HFF-Myc (cell line): ENCODE data around the gene PRKCQ.

ENCODE experiments used
- DNase-seq: peaks from one replicate; pipeline ENCODE4 v3.0.0-alpha.2; 2011; ENCODE audit warnings: low read depth; ENCODE audit errors: extremely low read depth
- H3K4me3 ChIP-seq: replicated peaks from 2 replicates; pipeline ENCODE4 v1.5.1; 2011; ENCODE audit warnings: low read depth, mild to moderate bottlenecking, control low read depth, low read length
- TF ChIP-seq, protein P1 (sequence below): IDR thresholded peaks from 2 replicates; pipeline ENCODE4 v1.5.1; 2012; ENCODE audit warnings: mild to moderate bottlenecking, low read depth, low read length, control low read depth; ENCODE audit errors: missing control alignments

Gene PRKCQ

DNA sequence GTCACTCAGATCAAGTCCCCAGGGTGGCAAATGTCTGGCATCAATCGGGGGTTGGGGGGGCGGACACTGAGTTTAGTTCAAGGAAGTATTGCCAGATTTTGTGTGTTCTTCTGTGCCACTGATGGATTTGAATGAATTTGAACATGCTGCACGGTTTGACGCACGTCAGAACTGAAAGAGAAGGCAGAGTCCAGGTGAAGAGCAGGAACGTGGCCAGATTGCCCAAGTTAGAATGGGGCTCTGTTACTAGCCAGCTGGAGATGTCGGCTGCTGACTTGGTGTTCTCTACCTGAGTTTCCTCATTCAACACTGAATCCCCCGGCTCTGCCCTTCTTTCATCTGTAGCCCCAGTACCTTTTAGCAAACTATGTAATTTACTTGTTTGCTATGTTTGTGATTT lies 180.2 kb downstream of the PRKCQ start:
- TF ChIP-seq, protein P1, sequence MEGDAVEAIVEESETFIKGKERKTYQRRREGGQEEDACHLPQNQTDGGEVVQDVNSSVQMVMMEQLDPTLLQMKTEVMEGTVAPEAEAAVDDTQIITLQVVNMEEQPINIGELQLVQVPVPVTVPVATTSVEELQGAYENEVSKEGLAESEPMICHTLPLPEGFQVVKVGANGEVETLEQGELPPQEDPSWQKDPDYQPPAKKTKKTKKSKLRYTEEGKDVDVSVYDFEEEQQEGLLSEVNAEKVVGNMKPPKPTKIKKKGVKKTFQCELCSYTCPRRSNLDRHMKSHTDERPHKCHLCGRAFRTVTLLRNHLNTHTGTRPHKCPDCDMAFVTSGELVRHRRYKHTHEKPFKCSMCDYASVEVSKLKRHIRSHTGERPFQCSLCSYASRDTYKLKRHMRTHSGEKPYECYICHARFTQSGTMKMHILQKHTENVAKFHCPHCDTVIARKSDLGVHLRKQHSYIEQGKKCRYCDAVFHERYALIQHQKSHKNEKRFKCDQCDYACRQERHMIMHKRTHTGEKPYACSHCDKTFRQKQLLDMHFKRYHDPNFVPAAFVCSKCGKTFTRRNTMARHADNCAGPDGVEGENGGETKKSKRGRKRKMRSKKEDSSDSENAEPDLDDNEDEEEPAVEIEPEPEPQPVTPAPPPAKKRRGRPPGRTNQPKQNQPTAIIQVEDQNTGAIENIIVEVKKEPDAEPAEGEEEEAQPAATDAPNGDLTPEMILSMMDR: no peak
- H3K4me3 ChIP-seq: no peak overlapping the region
- DNase-seq: no peak

DNA sequence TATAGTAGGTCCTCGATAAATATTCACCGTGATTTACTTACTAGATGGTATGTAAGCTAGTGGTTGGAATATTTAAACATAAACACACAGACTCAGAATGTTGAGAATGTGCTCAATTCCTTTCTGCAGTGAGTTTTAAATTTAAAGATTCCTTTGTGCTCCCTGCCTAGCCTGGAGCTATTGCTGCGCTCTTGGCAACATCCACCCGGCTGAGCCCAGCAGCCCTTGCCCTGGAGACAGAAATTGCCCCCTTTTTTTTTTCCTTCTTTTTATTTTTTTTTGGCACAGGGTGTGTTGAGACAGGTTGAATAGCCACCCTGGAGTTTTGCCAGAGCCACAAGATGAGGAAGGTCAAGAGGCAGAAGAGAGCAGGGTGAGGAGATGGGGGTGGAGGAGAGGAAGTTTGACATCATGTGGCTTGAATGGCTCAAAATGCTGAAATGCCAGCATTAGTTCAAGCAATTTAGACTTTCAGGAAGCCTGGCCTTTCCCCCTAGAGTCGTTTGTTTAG lies 180.8 kb downstream of the PRKCQ start:
- DNase-seq: peak; percentile 61
- TF ChIP-seq, protein P1: no peak
- H3K4me3 ChIP-seq: no peak overlapping the region

DNA sequence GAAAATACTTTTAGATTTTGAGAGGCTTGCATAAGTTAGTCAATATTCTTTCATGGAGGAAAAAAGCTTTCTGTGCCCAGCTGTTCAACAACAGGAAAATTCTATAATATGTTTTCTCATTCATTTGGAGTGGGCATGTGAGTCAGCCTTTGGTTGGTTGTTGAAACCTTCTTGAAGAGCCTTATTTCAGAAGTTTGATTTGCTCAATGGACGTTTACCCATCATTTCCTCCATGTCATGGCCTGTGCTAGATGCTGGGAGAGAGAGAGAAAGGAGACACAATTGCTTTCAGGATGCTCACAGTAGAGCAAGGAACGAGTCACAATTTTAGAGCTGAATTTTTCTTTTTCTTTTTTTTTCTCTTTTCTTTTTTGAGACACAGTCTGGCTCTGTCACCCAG lies 181.7 kb downstream of the PRKCQ start:
- TF ChIP-seq, protein P1: no peak
- DNase-seq: no peak
- no peak overlapping the region for H3K4me3 ChIP-seq

DNA sequence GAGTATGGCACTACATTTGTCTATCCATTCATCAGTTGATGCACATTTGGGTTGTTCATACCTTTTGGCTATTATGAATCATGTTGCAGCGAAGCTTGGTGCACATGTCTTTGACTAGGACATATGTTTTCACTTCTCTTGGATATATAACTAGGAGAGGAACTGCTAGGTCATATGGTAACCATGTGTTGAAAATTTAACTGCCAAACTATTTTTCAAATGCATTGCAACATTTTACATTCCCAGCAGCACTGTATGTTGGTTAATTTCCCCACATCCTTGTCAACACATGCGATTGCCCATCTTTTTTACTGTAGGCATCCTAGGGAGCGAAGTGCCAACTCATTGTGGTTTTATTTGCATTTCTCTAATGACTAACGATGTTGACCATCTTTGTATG lies 183.4 kb downstream of the PRKCQ start:
- no peak overlapping the region for H3K4me3 ChIP-seq
- peak; percentile 98 for DNase-seq
- TF ChIP-seq, protein P1: no peak

DNA sequence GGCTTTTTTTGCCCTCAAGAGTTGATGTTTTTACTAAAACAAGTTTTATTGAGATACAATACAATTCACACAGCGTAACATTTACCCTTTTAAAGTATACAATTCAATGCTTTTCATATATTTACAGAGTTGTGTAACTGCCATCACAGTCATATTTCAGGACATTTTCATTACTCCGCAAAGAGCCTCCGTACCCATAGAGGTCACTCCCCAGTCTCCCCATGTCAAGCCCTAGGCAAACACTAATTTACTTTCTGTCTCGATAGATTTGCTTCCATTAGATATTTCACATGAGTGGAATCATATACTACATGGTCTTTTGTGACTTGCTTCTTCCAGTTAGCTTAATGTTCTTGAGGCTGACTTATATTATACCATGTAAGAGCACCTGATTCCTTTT lies 183.8 kb downstream of the PRKCQ start:
- no peak overlapping the region for H3K4me3 ChIP-seq
- TF ChIP-seq, protein P1: no peak

DNA sequence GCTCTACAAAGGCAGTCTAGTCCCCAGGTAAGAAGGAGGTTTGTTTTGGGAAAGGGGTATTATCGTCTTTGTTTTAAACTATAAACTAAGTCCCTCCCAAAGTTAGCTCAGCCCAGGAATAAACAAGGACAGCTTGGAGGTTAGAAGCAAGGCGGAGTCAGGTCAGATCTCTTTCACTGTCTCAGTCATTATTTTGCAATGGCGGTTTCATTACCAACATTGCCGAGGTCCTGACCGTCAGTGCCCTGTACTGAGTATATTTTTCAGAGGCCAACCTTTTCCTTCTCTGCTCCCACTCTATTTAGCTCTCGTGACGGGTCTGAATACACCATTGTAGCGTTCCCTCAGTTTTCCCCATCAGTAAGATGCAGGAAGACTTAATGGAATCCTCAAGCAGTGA lies 184.5 kb downstream of the PRKCQ start:
- TF ChIP-seq, protein P1: no peak

More for the DNA sequence above, 183.8 kb downstream of the PRKCQ start:
- no peak for DNase-seq

DNA sequence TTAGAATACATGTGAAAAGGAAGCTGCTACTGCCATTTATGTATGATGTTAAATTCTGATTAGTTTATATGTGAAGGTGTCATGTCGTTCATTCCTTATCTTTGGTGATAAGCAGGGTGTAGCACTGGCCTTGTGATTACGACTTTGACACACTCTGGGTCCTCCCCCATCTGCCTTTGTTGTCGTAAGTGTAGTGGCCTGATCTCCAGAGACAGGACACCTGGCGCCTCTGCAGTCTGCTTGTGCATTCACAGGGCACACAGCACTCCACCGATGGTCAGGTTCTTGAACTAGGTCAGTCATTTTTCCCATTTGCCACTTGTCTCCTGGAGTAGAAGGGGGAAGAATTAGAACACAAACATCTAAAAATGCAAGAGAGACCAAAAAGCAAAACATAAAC lies 186.0 kb downstream of the PRKCQ start:
- TF ChIP-seq, protein P1: no peak
- H3K4me3 ChIP-seq: no peak overlapping the region
- DNase-seq: no peak

More for the DNA sequence above, 184.5 kb downstream of the PRKCQ start:
- H3K4me3 ChIP-seq: no peak overlapping the region
- DNase-seq: no peak
